Measurements from ENCODE around the gene WDR45B.
A peak's percentile ranks its signal among the peaks of the same experiment; 100 is the strongest.

WDR45B gene

DNA sequence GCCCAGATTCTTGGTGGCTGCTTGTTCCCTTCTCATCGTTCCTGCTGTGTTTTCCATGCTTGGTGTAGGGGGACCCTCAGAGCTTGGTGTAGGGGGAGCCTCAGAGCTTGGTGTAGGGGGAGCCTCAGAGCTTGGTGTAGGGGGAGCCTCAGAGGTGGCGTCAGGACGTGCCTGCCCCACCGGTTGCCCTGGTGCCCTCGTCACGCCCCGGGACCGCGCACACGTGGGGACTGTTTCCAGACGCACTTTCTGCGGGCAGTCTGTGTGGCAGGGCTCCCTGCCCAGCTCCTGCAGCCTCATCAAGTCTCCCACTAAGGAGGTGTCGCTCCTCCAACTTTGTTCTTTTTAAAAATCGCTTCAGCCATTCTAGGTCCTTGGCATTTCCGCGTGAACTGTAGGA, 51.9 kb downstream of the WDR45B start:
- no peak overlapping the region for H3K4me3 ChIP-seq (ENCODE audit: low read depth, low read length)
- DNase-seq (ENCODE audit: low read depth): no peak
- TF ChIP-seq, protein P1, sequence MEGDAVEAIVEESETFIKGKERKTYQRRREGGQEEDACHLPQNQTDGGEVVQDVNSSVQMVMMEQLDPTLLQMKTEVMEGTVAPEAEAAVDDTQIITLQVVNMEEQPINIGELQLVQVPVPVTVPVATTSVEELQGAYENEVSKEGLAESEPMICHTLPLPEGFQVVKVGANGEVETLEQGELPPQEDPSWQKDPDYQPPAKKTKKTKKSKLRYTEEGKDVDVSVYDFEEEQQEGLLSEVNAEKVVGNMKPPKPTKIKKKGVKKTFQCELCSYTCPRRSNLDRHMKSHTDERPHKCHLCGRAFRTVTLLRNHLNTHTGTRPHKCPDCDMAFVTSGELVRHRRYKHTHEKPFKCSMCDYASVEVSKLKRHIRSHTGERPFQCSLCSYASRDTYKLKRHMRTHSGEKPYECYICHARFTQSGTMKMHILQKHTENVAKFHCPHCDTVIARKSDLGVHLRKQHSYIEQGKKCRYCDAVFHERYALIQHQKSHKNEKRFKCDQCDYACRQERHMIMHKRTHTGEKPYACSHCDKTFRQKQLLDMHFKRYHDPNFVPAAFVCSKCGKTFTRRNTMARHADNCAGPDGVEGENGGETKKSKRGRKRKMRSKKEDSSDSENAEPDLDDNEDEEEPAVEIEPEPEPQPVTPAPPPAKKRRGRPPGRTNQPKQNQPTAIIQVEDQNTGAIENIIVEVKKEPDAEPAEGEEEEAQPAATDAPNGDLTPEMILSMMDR (conservative IDR thresholded peaks at IDR 0.05; ENCODE audit: low read depth, low read length): no peak

DNA sequence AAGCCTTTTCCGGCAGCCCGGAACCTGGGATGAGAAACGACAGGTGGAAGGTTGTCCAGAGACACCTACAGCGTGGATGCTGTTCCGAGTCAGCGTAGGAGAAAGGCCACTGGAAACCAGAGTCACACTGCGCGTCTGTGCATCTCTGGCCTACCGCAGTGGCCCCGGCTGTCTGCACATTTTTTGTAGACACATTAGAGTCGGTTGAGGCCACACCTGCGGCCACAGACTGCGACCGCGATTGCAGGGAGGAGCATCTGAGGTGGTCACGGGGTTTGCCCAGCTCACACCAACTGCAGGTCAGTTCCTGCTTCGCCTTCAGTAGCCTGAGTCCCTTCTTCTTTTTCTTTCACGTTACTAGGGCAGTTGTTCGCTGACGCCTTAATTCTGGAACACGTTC, 52.4 kb downstream of the WDR45B start:
- TF ChIP-seq, protein P1 (conservative IDR thresholded peaks at IDR 0.05; ENCODE audit: low read depth, low read length): no peak
- DNase-seq (ENCODE audit: low read depth): no peak

DNA sequence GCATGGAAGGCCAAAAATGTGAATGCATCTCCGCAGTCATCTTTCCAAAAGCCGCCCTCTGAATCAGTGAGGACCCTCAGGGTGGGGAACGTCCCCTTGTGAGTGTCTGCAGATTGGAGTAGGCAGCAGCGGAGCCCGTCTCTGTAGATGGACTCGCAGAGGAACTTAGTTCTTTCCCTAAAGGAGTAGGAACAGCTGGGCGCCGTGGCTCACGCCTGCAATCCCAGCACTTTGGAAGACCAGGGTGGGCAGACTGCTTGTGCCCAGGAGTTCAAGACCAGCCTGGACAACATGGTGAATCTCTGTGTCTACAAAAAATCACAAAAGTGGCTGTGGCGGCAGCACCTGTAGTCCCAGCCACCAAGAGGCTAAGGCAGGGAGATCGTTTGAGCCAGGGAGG, 53.7 kb downstream of the WDR45B start:
- TF ChIP-seq, protein P1 (conservative IDR thresholded peaks at IDR 0.05; ENCODE audit: low read depth, low read length): no peak
- H3K4me3 ChIP-seq (ENCODE audit: low read depth, low read length): no peak overlapping the region
- no peak for DNase-seq (ENCODE audit: low read depth)

More for the DNA sequence above, 52.4 kb downstream of the WDR45B start:
- no peak overlapping the region for H3K4me3 ChIP-seq (ENCODE audit: low read depth, low read length)

DNA sequence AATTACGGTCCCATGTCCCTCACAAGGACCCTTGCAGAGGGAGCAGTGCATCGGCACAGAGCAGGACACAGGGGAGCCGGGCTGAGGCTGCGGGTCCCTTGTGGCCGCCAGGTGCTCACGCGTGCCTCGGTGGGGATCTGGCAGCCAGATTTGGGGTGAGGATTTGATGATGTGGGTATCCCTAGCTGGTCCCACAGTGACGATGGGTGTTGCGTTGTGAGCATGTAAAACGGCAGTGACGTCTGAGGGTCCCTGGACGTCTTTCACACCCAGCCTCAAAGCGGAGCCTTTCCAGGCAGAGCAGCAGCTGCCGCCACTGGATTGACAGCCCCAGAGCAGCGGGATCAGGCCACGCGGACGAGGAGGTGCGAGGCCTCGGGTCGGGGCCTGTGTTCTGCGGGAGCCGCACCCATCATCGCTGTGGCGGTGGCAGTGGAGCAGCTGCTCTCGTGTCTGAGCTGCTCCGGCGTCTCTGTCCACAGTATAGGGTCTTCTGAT, 54.6 kb downstream of the WDR45B start:
- TF ChIP-seq, protein P1 (conservative IDR thresholded peaks at IDR 0.05; ENCODE audit: low read depth, low read length): no peak
- H3K4me3 ChIP-seq (ENCODE audit: low read depth, low read length): peak overlapping the region; percentile 62
- no peak for DNase-seq (ENCODE audit: low read depth)

DNA sequence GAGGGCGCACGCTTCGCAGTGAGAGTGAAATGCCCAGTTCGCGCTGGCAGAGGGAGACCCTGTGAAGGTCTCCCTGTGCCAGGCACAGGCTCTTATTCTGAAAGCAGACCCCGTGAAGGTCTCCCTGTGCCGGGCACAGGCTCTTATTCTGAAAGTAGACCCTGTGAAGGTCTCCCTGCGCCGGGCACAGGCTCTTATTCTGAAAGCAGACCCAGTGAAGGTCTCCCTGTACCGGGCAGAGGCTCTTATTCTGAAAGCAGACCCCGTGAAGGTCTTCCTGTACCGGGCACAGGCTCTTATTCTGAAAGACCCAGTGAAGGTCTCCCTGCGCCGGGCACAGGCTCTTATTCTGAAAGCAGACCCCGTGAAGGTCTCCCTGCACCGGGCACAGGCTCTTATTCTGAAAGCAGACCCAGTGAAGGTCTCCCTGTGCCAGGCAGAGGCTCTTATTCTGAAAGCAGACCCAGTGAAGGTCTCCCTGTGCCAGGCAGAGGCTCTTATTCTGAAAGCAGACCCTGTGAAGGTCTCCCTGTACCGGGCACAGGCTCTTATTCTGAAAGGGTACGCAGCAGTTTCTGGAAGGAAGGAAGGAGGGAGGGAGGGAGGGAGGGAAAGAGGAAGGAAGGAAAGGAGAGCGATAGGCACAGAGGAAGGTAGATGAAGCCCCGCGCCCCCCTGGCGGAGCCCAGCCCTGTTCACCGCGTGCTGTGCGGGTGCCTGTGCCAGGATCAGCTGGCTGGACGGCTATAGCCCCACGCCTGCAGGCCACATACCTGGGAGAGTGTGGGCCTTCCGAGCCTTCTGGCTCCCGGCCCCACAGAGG, 55.3 kb downstream of the WDR45B start:
- peak; percentile 81 for DNase-seq (ENCODE audit: low read depth)
- TF ChIP-seq, protein P1 (conservative IDR thresholded peaks at IDR 0.05; ENCODE audit: low read depth, low read length): no peak
- H3K4me3 ChIP-seq (ENCODE audit: low read depth, low read length): peak overlapping the region; percentile 62

DNA sequence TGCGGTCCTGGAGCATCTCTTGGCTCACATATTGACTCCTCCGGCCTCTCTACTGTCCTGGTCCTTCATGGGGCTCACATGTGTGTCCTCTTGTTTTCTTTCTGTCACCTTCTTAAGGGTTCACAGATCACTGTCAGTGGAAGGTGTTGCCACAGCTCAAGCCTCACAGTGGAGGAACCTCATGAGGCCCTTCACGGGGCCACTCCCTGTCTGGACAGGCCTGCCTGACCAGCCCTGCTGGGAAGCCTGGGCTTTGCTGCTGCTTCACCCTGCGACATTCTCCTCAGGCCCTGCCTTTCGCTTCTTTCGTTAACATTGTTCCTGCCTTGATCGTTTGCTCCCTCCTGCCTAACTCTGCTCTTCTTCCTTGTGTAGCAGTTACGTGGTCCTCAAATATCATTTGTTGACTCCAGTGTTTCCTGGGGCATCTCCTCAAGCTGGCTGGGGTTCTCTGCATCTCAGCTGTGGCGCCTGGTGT, 55.9 kb downstream of the WDR45B start:
- peak; percentile 21 for DNase-seq (ENCODE audit: low read depth)
- H3K4me3 ChIP-seq (ENCODE audit: low read depth, low read length): no peak overlapping the region
- TF ChIP-seq, protein P1 (conservative IDR thresholded peaks at IDR 0.05; ENCODE audit: low read depth, low read length): no peak

Data from choroid plexus epithelial cell (primary cell).